Type B pancreatic cell (in vitro differentiated cells): ENCODE data around the gene IL24. TPM values are rescaled to one million over a fixed set of nuclear protein-coding genes. Genes with fewer than 3 reads are reported as not detected.

Source experiments
- DNase-seq: peaks from one replicate; pipeline ENCODE4 v3.0.0; 2021; ENCODE audit warnings: mixed read lengths; ENCODE audit not compliant: unreplicated experiment; ENCODE audit errors: extremely low spot score
- H3K27ac Mint-ChIP-seq: 2 replicates; pipeline ENCODE4 v1.8.0; 2021; ENCODE audit warnings: mild to moderate bottlenecking, mixed read lengths
- H3K27me3 Mint-ChIP-seq: 2 replicates; pipeline ENCODE4 v1.8.0; 2021; ENCODE audit warnings: mixed read lengths
- H3K36me3 Mint-ChIP-seq: 2 replicates; pipeline ENCODE4 v1.8.0; 2021; ENCODE audit warnings: mixed read lengths
- H3K4me1 Mint-ChIP-seq: one replicate; pipeline ENCODE4 v1.8.0; 2021; ENCODE audit warnings: mixed read lengths; ENCODE audit not compliant: unreplicated experiment
- H3K4me3 Mint-ChIP-seq: 2 replicates; pipeline ENCODE4 v1.8.0; 2021; ENCODE audit warnings: mild to moderate bottlenecking, mixed read lengths
- H3K9me3 Mint-ChIP-seq: 2 replicates; pipeline ENCODE4 v1.8.0; 2021; ENCODE audit warnings: mixed read lengths
- CTCF ChIP-seq: fragments of 200-600 bp; sonication (generic); conservative IDR thresholded peaks from 2 replicates; pipeline ENCODE4 v1.5.0; 2021; ENCODE audit warnings: antibody characterized with exemption, mild to moderate bottlenecking
- total RNA-seq: library from RNA; stranded (reverse); gene quantifications from 2 replicates; pipeline ENCODE4 v1.2.1, GENCODE V29; 2021; ENCODE audit warnings: low replicate concordance

IL24 gene
- total RNA-seq, 1 donor from 2014 or later: not detected

GRCh38 chr1:206868264-206868663 is 29.0 kb upstream of the IL24 start:
- H3K4me3 Mint-ChIP-seq: no peak overlapping the region
- peaks cover 49% of the 10 kb centered on the region for H3K27me3 Mint-ChIP-seq
- TF ChIP-seq CTCF: no peak

GRCh38 chr1:206872139-206872538 is 25.1 kb upstream of the IL24 start:
- Mint-ChIP-seq H3K4me1 (no peaks in the 10 kb centered on the region), H3K27me3 (peaks cover 24% of the 10 kb centered on the region), H3K36me3 (no peaks in the 10 kb centered on the region), H3K9me3 (peaks cover 4% of the 10 kb centered on the region), H3K4me3 (no peak overlapping the region), H3K27ac (no peak overlapping the region)
- no peak for DNase-seq
- no peak for TF ChIP-seq CTCF

More at GRCh38 chr1:206868264-206868663, 29.0 kb upstream of the IL24 start:
- Mint-ChIP-seq H3K9me3 (peaks cover 4% of the 10 kb centered on the region), H3K27ac (no peak overlapping the region), H3K36me3 (no peaks in the 10 kb centered on the region), H3K4me1 (no peaks in the 10 kb centered on the region)
- DNase-seq: no peak

- H3K36me3 Mint-ChIP-seq: no peaks in the 10 kb centered on the region
- no peak overlapping the region for H3K4me3 Mint-ChIP-seq
- H3K4me1 Mint-ChIP-seq: no peaks in the 10 kb centered on the region
Observed at GRCh38 chr1:206873603-206874188, 23.5 kb upstream of the IL24 start.

GRCh38 chr1:206875752-206876377 is 21.4 kb upstream of the IL24 start:
- DNase-seq: no peak
- Mint-ChIP-seq H3K4me1 (no peaks in the 10 kb centered on the region), H3K27me3 (no peaks in the 10 kb centered on the region), H3K27ac (no peak overlapping the region), H3K9me3 (peaks cover 4% of the 10 kb centered on the region), H3K4me3 (no peak overlapping the region), H3K36me3 (no peaks in the 10 kb centered on the region)
- TF ChIP-seq CTCF: no peak

More at GRCh38 chr1:206873603-206874188, 23.5 kb upstream of the IL24 start:
- H3K27ac Mint-ChIP-seq: no peak overlapping the region
- no peak for DNase-seq
- peaks cover 4% of the 10 kb centered on the region for H3K9me3 Mint-ChIP-seq
- H3K27me3 Mint-ChIP-seq: peaks cover 11% of the 10 kb centered on the region
- no peak for TF ChIP-seq CTCF

GRCh38 chr1:206878456-206878855 is 18.8 kb upstream of the IL24 start:
- H3K27me3 Mint-ChIP-seq: peaks cover 4% of the 10 kb centered on the region
- no peak overlapping the region for H3K27ac Mint-ChIP-seq
- DNase-seq: no peak
- no peaks in the 10 kb centered on the region for H3K4me1 Mint-ChIP-seq
- peak; percentile 22 for TF ChIP-seq CTCF
- no peak overlapping the region for H3K4me3 Mint-ChIP-seq
- no peaks in the 10 kb centered on the region for H3K9me3 Mint-ChIP-seq
- no peaks in the 10 kb centered on the region for H3K36me3 Mint-ChIP-seq
